Measurements from ENCODE around the gene TM7SF3. TPM values are rescaled to one million over a fixed set of nuclear protein-coding genes. Genes with fewer than 3 reads are reported as not detected.
A peak's percentile ranks its signal among the peaks of the same experiment; 100 is the strongest.

Gene TM7SF3
- total RNA-seq, 2 donors from 2014 or later, result 36.4 to 42.2 TPM

GRCh38 chr12:27006797-27007467 lies 7.3 kb downstream of the TM7SF3 start:
- Mint-ChIP-seq H3K36me3 (no peaks in the 10 kb centered on the region), H3K4me1 (ENCODE audit: low read depth in 2 of 2) (peaks cover 23 to 24% of the 10 kb centered on the region in 2 donors), H3K27me3 (no peaks in the 10 kb centered on the region), H3K9me3 (no peaks in the 10 kb centered on the region), H3K4me3 (no peak overlapping the region), H3K27ac (no peak overlapping the region)
- ATAC-seq (no peak), DNase-seq (ENCODE audit: low spot score) (no peak)

GRCh38 chr12:27005495-27005894 lies 8.7 kb downstream of the TM7SF3 start:
- H3K36me3 Mint-ChIP-seq, result no peaks in the 10 kb centered on the region
- no peak overlapping the region for H3K27ac Mint-ChIP-seq
- H3K4me1 Mint-ChIP-seq (ENCODE audit: low read depth in 2 of 2), result peaks cover 21 to 24% of the 10 kb centered on the region in 2 donors
- DNase-seq (ENCODE audit: low spot score) (no peak), ATAC-seq (no peak)
- H3K27me3 Mint-ChIP-seq, result no peaks in the 10 kb centered on the region
- H3K4me3 Mint-ChIP-seq, result no peak overlapping the region
- no peaks in the 10 kb centered on the region for H3K9me3 Mint-ChIP-seq

- ATAC-seq, result no peak
- Mint-ChIP-seq H3K27ac (peak overlapping the region in 1 of 2 donors; percentile 36), H3K4me1 (ENCODE audit: low read depth in 2 of 2) (peaks cover 19 to 21% of the 10 kb centered on the region in 2 donors), H3K9me3 (no peaks in the 10 kb centered on the region), H3K27me3 (no peaks in the 10 kb centered on the region), H3K4me3 (no peak overlapping the region), H3K36me3 (peaks cover 2% of the 10 kb centered on the region)
- no peak for DNase-seq (ENCODE audit: low spot score)
Observed at GRCh38 chr12:27003421-27004381, 10.5 kb downstream of the TM7SF3 start.

- Mint-ChIP-seq H3K4me1 (ENCODE audit: low read depth in 2 of 2) (peaks cover 27 to 29% of the 10 kb centered on the region in 2 donors), H3K27ac (no peak overlapping the region), H3K4me3 (no peak overlapping the region), H3K9me3 (no peaks in the 10 kb centered on the region), H3K36me3 (peaks cover 7% of the 10 kb centered on the region), H3K27me3 (no peaks in the 10 kb centered on the region)
- DNase-seq (ENCODE audit: low spot score), result no peak
- no peak for ATAC-seq
Observed at GRCh38 chr12:27002141-27002540, 12.0 kb downstream of the TM7SF3 start.

- no peaks in the 10 kb centered on the region for H3K9me3 Mint-ChIP-seq
- H3K36me3 Mint-ChIP-seq, result peaks cover 7% of the 10 kb centered on the region
- no peak overlapping the region for H3K27ac Mint-ChIP-seq
- no peak overlapping the region for H3K4me3 Mint-ChIP-seq
- no peaks in the 10 kb centered on the region for H3K27me3 Mint-ChIP-seq
- no peak for DNase-seq (ENCODE audit: low spot score)
- no peak for ATAC-seq
- H3K4me1 Mint-ChIP-seq (ENCODE audit: low read depth in 2 of 2), result peaks cover 27 to 30% of the 10 kb centered on the region in 2 donors
Observed at GRCh38 chr12:27001663-27002062, 12.5 kb downstream of the TM7SF3 start.

DNA sequence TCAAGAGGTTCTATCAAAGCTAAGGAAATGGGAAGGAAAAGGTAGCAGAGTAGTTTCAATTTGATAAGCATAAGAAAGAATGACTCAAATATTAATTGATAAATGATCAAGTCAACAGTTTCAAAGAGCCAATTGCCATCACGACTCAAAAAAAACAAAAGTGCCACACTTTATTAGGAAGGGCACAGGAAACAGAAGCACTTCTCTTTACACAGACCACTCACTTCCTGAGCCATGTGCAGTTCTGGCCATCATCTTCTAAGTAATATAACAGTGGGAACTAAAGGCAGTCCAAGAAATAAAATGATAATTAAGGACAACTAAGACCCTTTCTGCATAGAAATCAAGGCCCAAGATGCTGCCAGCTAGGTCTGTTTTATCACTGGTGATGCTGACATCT lies 13.2 kb downstream of the TM7SF3 start:
- H3K27ac Mint-ChIP-seq, result peak overlapping the region in 1 of 2 donors; percentile 53
- DNase-seq (ENCODE audit: low spot score) (no peak), ATAC-seq (no peak)
- peaks cover 7% of the 10 kb centered on the region for H3K36me3 Mint-ChIP-seq
- peaks cover 27 to 30% of the 10 kb centered on the region in 2 donors for H3K4me1 Mint-ChIP-seq (ENCODE audit: low read depth in 2 of 2)
- H3K9me3 Mint-ChIP-seq, result no peaks in the 10 kb centered on the region
- no peaks in the 10 kb centered on the region for H3K27me3 Mint-ChIP-seq
- no peak overlapping the region for H3K4me3 Mint-ChIP-seq

DNA sequence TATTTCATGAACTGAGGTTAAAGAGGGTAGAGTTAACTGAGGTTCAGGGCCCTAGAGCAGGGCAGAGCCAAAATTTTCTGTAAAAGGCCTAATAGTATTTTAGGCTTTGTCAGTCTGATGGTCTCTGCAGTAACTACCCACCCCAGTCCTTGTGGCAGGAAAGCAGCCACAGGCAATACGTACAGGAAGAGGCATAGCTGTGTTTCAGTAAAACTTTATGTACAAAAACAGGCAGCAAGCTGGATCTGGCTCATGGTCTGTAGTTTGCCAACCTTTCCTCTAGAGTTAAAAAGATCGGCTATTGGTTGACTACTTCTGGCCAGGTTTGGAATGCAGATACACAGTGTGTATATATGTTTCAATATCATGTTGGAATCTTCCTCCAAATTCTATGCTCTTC lies 17.2 kb downstream of the TM7SF3 start:
- H3K27ac Mint-ChIP-seq, result peak overlapping the region; percentile 66 to 75
- DNase-seq (ENCODE audit: low spot score) (no peak), ATAC-seq (no peak)
- no peak overlapping the region for H3K4me3 Mint-ChIP-seq
- no peaks in the 10 kb centered on the region for H3K9me3 Mint-ChIP-seq
- H3K27me3 Mint-ChIP-seq, result no peaks in the 10 kb centered on the region
- H3K36me3 Mint-ChIP-seq, result peaks cover 12% of the 10 kb centered on the region
- H3K4me1 Mint-ChIP-seq (ENCODE audit: low read depth in 2 of 2), result peaks cover 24 to 28% of the 10 kb centered on the region in 2 donors

DNA sequence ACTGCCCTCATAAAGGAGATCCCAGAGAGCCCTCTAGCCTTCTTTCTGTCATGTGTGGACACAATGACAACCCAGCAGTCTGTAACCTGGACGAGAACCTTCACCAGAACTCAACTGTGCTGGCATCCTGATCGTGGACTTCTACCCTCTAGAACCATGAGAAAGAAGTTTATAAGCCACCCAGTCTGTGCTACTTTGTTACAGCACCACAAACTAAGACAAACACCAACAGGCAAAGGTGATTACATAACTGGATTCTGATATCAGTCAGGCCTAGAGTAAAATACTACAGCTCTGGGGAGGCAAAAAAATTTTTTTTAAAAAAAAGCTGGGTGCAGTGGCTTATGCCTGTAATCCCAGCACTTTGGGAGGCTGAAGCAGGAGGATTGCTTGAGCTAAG lies 18.5 kb downstream of the TM7SF3 start:
- H3K27ac Mint-ChIP-seq, result no peak overlapping the region
- ATAC-seq (no peak), DNase-seq (ENCODE audit: low spot score) (no peak)
- H3K9me3 Mint-ChIP-seq, result no peaks in the 10 kb centered on the region
- no peak overlapping the region for H3K4me3 Mint-ChIP-seq
- H3K27me3 Mint-ChIP-seq, result no peaks in the 10 kb centered on the region
- H3K4me1 Mint-ChIP-seq (ENCODE audit: low read depth in 2 of 2), result peaks cover 16 to 20% of the 10 kb centered on the region in 2 donors
- H3K36me3 Mint-ChIP-seq, result peaks cover 12% of the 10 kb centered on the region

DNA sequence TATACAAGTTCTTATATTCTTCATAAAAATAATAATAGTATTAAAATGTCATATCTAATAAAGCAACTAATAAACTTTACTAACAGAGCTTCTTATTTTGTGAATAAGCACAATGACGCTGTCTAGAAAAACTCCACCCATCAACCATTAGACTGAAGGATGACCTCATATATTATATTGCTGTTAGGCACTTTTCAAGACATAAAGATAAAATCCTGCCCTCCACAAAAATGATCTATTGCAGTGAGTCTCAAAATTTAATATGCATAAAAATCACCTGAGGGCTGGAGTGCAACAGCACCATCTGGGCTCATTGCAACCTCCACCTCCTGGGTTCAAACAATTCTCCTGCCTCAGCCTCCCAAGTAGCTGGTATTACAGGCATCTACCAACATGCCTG lies 20.1 kb downstream of the TM7SF3 start:
- no peak for ATAC-seq
- H3K4me1 Mint-ChIP-seq (ENCODE audit: low read depth in 2 of 2), result peaks cover 14 to 18% of the 10 kb centered on the region in 2 donors

GRCh38 chr12:26991826-26992225 lies 22.4 kb downstream of the TM7SF3 start:
- Mint-ChIP-seq H3K4me3 (no peak overlapping the region), H3K9me3 (no peaks in the 10 kb centered on the region), H3K27ac (no peak overlapping the region), H3K4me1 (ENCODE audit: low read depth in 2 of 2) (no peaks in the 10 kb centered on the region), H3K36me3 (peaks cover 12% of the 10 kb centered on the region), H3K27me3 (no peaks in the 10 kb centered on the region)
- DNase-seq (ENCODE audit: low spot score) (no peak), ATAC-seq (no peak)

More for the DNA sequence above, 20.1 kb downstream of the TM7SF3 start:
- Mint-ChIP-seq H3K27ac (no peak overlapping the region), H3K36me3 (peaks cover 12% of the 10 kb centered on the region), H3K4me3 (no peak overlapping the region), H3K27me3 (no peaks in the 10 kb centered on the region), H3K9me3 (no peaks in the 10 kb centered on the region)
- no peak for DNase-seq (ENCODE audit: low spot score)

- Mint-ChIP-seq H3K27me3 (no peaks in the 10 kb centered on the region), H3K27ac (no peak overlapping the region), H3K36me3 (peaks cover 16% of the 10 kb centered on the region), H3K4me3 (no peak overlapping the region), H3K4me1 (ENCODE audit: low read depth in 2 of 2) (no peaks in the 10 kb centered on the region), H3K9me3 (no peaks in the 10 kb centered on the region)
- ATAC-seq (no peak), DNase-seq (ENCODE audit: low spot score) (no peak)
Observed at GRCh38 chr12:26989873-26990272, 24.3 kb downstream of the TM7SF3 start.

DNA sequence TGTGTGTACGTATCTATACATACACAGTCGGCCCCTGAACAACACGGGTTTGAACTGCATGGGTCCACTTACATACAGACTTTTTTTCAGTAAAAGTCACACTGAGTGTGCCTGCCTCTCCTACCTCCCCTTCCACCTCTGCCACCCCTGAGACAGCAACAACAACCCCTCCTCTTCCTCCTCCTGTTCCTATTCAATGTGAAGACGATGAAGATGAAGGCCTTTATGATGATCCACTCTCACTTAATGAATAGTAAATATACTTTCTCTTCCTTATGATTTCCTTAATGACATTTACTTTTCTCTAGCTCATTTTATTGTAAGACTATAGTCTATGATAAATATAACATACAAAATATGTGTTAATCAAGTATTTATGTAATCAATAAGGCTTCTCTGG lies 25.5 kb downstream of the TM7SF3 start:
- ATAC-seq (no peak), DNase-seq (ENCODE audit: low spot score) (no peak)
- H3K27ac Mint-ChIP-seq, result no peak overlapping the region
- no peaks in the 10 kb centered on the region for H3K9me3 Mint-ChIP-seq
- peaks cover 0 to 3% of the 10 kb centered on the region in 2 donors for H3K4me1 Mint-ChIP-seq (ENCODE audit: low read depth in 2 of 2)
- no peaks in the 10 kb centered on the region for H3K27me3 Mint-ChIP-seq
- no peak overlapping the region for H3K4me3 Mint-ChIP-seq
- peaks cover 13% of the 10 kb centered on the region for H3K36me3 Mint-ChIP-seq

DNA sequence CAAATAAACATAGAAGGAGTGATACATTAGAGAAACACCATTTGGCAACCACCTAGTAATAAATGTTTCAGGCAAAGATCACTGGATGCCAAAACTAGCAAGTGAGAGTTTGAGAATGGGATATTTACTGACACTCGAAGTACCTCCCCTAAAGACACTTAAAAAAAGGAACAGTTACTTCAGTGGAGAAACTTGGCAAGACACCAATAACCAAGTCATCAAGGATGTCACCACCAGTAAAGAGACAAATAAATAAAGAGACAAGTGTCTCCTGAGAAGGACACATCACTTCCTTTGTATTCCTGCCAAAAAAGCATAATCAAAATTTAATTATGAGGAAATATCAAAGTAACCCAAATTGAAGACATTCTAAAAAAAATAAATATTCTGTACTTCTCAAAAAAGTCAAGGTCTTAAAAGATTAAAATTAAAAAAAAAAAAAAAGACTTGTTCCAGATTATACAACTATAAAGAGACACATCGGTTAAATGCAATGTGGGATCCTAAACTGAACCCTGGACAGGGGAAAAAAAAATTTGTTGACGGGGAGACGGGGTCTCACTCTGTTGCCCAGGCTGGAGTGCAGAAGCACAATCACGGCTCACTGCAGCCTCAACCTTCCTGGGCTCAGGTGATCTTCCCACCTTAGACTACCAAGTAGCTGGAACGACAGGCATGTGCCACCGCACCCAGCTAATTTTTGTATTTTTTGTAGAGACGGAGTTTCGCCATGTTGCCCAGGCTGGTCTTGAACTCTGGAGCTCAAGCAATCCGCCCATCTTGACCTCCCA lies 26.4 kb downstream of the TM7SF3 start:
- Mint-ChIP-seq H3K9me3 (no peaks in the 10 kb centered on the region), H3K36me3 (peaks cover 13% of the 10 kb centered on the region), H3K27ac (no peak overlapping the region), H3K4me1 (ENCODE audit: low read depth in 2 of 2) (peaks cover 0 to 3% of the 10 kb centered on the region in 2 donors), H3K4me3 (no peak overlapping the region), H3K27me3 (no peaks in the 10 kb centered on the region)
- DNase-seq (ENCODE audit: low spot score) (no peak), ATAC-seq (no peak)

Measured in natural killer cell treated with Interleukin-12 subunit alpha and Interleukin-12 subunit beta and Interleukin-15 and Interleukin-18, amount 100 ng/mL, for 72 hours (primary cell).